GM12864 (cell line): ENCODE results near the gene PPP2R5D.
"Not testable (repeated sequence)": the region's sequence is repeated elsewhere in the genome, so short reads cannot be mapped to it uniquely, and the experiment has no call there.

Experiments used
- DNase-seq: peaks from one replicate; pipeline ENCODE4 v3.0.0-alpha.2; 2011; ENCODE audit warnings: low read depth
- H3K4me3 ChIP-seq: 2 replicates; pipeline ENCODE4 v1.5.1; 2011; ENCODE audit warnings: mild to moderate bottlenecking, low read depth, low read length, control low read depth
- TF ChIP-seq, protein P1 (sequence below): IDR thresholded peaks from 2 replicates; pipeline ENCODE4 v1.5.1; 2011; ENCODE audit warnings: low read depth, mild to moderate bottlenecking, moderate library complexity, low read length, control low read depth, inconsistent platforms; ENCODE audit errors: missing control alignments

The PPP2R5D gene

DNA sequence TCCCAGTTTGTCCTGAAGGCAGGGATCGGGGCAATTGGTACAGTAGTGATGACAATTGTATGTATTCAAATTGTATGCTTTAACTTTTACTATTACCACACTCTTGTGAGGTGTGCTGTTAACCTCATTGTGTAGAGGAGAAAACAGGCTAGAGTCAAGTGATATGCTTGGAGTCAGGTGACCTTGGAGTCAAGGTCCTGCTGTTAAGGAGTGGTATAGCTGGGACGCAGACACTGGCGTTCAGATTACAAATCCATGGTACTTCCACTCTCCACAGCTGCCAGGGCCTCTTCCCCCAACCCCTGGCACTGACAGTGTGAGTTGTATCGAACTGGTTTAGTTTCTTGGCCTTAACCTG lies 44.6 kb upstream of the PPP2R5D start:
- DNase-seq: no peak
- H3K4me3 ChIP-seq: no peak overlapping the region
- TF ChIP-seq, protein P1, sequence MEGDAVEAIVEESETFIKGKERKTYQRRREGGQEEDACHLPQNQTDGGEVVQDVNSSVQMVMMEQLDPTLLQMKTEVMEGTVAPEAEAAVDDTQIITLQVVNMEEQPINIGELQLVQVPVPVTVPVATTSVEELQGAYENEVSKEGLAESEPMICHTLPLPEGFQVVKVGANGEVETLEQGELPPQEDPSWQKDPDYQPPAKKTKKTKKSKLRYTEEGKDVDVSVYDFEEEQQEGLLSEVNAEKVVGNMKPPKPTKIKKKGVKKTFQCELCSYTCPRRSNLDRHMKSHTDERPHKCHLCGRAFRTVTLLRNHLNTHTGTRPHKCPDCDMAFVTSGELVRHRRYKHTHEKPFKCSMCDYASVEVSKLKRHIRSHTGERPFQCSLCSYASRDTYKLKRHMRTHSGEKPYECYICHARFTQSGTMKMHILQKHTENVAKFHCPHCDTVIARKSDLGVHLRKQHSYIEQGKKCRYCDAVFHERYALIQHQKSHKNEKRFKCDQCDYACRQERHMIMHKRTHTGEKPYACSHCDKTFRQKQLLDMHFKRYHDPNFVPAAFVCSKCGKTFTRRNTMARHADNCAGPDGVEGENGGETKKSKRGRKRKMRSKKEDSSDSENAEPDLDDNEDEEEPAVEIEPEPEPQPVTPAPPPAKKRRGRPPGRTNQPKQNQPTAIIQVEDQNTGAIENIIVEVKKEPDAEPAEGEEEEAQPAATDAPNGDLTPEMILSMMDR: no peak

- H3K4me3 ChIP-seq: no peak overlapping the region
- no peak for DNase-seq
- TF ChIP-seq, protein P1: no peak
Measured at GRCh38 chr6:42940493-42941045, 43.8 kb upstream of the PPP2R5D start.

- not testable (repeated sequence) for H3K4me3 ChIP-seq, DNase-seq
Measured at GRCh38 chr6:42941356-42941755, 43.0 kb upstream of the PPP2R5D start.

DNA sequence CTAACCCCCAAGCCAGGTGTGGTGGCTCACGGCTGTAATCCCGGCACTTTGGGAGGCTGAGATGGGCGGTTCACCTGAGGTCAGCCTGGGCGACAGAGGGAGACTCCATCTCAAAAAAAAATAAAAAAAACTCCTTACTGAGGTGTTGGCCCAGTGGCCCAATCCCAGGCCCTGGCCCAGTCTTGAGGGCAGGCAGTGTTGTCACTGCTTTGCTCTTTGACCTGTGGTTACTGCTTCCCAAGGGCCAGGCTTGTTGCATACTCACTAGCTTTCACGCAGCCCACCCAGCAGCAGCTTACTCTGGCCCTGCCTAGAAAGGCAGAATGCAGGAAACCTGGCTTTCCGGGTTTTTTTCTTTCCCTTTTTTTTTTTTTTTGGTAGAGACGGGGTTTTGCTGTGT lies 41.9 kb upstream of the PPP2R5D start:
- TF ChIP-seq, protein P1: no peak
- no peak for DNase-seq
- H3K4me3 ChIP-seq: no peak overlapping the region

DNA sequence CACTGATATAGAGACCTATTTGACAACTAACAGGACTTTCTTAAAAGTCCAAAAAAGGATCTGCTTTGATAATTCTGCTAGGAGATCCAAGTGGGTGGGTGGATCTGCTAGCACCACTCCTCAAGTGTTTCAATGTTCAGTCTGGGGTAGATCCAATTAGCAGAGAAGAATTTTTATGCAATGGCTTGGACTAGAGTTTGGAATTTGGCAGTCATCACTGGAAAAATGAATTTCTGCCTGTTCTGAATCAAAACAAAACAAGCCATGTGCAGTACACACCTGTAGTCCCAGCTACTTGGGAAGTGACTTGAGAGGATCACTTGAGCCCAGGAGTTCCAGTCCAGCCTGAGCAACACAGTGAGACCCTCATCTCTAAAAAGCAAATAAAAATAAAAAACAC lies 36.4 kb upstream of the PPP2R5D start:
- TF ChIP-seq, protein P1: no peak
- H3K4me3 ChIP-seq: no peak overlapping the region
- DNase-seq: no peak

DNA sequence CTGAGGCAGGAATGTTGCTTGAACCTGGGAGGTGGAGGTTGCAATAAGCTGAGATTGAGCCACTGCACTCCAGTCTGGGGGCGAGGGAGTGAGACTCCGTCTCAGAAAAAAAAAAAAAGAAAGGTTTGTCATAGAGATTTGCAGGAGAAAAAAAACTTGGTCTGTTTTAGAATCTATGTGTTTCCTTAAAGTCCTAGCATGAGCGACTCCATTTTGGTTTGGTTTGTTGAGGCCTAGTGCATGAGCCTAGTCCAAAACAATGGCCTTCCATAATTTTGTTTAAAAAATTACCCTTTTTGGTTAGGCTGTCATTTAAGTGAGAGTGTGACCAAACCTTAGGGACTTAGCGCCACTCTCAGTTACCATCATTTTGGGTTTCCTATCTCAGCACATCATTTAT lies 32.0 kb upstream of the PPP2R5D start:
- no peak for DNase-seq
- TF ChIP-seq, protein P1: no peak
- H3K4me3 ChIP-seq: no peak overlapping the region

DNA sequence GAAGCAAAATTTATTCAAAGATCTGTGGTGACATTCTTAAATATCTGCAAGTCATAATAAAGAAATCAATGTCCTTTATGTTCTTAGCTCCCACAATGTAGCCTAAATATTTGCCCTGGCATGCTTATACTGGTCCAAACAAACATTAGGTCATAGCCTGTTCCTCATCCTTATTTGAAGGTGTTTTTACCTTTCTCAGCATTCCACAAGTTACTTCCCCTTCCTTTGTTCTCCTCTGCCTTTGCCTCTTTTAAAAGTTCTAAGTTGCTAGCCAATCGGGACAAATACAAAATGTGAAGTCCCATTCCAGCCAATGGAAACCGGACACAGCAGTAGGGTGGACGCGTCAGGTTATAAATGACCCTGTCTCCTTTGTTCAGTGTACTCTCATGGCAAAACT lies 30.0 kb upstream of the PPP2R5D start:
- not testable (repeated sequence) for DNase-seq, H3K4me3 ChIP-seq

DNA sequence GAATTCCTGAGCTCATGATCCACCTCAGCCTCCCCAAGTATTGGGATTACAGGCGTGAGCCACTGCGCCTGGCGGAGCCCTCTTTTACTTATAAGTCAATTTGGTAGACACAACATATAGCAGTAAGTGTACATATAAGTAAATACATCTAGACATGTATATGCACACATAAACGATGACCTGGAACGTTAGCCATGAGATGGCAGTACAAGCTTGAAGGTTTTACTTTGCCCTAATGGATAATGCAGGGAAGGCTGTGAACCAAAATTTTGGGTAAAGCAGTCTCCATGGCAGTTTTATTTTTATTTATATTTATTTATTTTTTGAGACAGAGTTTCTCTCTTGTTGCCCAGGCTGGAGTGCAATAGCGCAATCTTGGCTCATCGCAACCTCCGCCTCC lies 26.2 kb upstream of the PPP2R5D start:
- no peak for DNase-seq
- TF ChIP-seq, protein P1: no peak
- no peak overlapping the region for H3K4me3 ChIP-seq
